K562 (cell line): ENCODE data around the gene COL23A1. TPM values are rescaled to one million over a fixed set of nuclear protein-coding genes. Genes with fewer than 3 reads are reported as not detected.

Experiments
- ATAC-seq: fragments of 200-7000 bp; cut with Tn5 transposase; 3 replicates; pipeline ENCODE4 v1.9.1; 2020; ENCODE audit warnings: moderate library complexity
- BruUV-seq: library from RNA; stranded (reverse); fragments of 400-500 nt; replicated peaks from 2 replicates; lab custom pipeline; 2021; lab: Mats Ljungman, UMichigan
- CTCF ChIA-PET: fragments of 300-600 bp; formaldehyde crosslinking; extraction: SDS; loops from one replicate; lab custom pipeline; 2021; ENCODE audit warnings: low intra/inter-chr PET ratio; lab: Yijun Ruan, JAX
- POLR2A ChIA-PET: fragments of 300-600, 350-650 bp; sonication (Branson Sonifier 250); formaldehyde crosslinking; extraction: SDS; loops from one replicate; lab custom pipeline; 2021; ENCODE audit warnings: antibody characterized with exemption, inconsistent platforms; lab: Yijun Ruan, JAX
- DNase-seq, 4 experiments: peaks; one replicate each; pipeline versions ENCODE4 v3.0.0 to v3.0.0-alpha.2; 2011 to 2018; ENCODE audit warnings: low spot score in 3 of 4, mixed read lengths in 3 of 4; ENCODE audit errors: extremely low read depth in 1 of 4
- FAIRE-seq: peaks from 2 replicates; lab custom pipeline; 2011; peaks lifted over from hg19 to GRCh38; lab: Jason Lieb, UNC
- H2AFZ ChIP-seq: 2 replicates; pipeline ENCODE4 v1.6.0; 2011; ENCODE audit warnings: low read depth, low read length, control low read depth, inconsistent platforms
- H3K27ac ChIP-seq: fragments of 200-600 bp; 3 replicates; pipeline ENCODE4 v1.8.0; 2011; ENCODE audit warnings: low read depth, mild to moderate bottlenecking, control low read depth, inconsistent platforms, low read length, moderate library complexity, mixed read lengths; ENCODE audit errors: extremely low read depth
- H3K27me3 ChIP-seq, 2 experiments: fragments of 300-600 bp in 1 of 2; 2 replicates in 1 of 2; 3 replicates in 1 of 2; pipeline versions ENCODE4 v1.6.0 to v1.8.0; 2011; ENCODE audit warnings: inconsistent platforms in 2 of 2, low read length in 2 of 2, mild to moderate bottlenecking in 1 of 2, mixed read lengths in 1 of 2, moderate library complexity in 1 of 2; ENCODE audit not compliant: control insufficient read depth in 2 of 2, insufficient read depth in 2 of 2
- H3K36me3 ChIP-seq: fragments of 300-600 bp; 3 replicates; pipeline ENCODE4 v1.8.0; 2011; ENCODE audit warnings: mild to moderate bottlenecking, low read length, inconsistent platforms; ENCODE audit not compliant: control insufficient read depth, insufficient read depth
- H3K4me1 ChIP-seq, 2 experiments: fragments of 200-600 bp in 1 of 2; replicated peaks in 1 of 2; 2 replicates in 1 of 2; 3 replicates in 1 of 2; pipeline versions ENCODE4 v1.5.1 to v1.8.0; 2011; ENCODE audit warnings: inconsistent platforms in 2 of 2, low read length in 2 of 2, mild to moderate bottlenecking in 1 of 2, mixed read lengths in 1 of 2, moderate library complexity in 1 of 2; ENCODE audit not compliant: control insufficient read depth in 2 of 2, insufficient read depth in 2 of 2
- H3K4me2 ChIP-seq: 2 replicates; pipeline ENCODE4 v1.6.1; 2011; ENCODE audit warnings: low read length, control low read depth, inconsistent platforms, mixed read lengths; ENCODE audit not compliant: insufficient read depth
- H3K4me3 ChIP-seq: fragments of 200-600 bp; sonication (generic), shearing (Covaris generic); 2 replicates; pipeline ENCODE4 v1.5.1; 2016; ENCODE audit warnings: control low read depth, inconsistent platforms
- H3K79me2 ChIP-seq: fragments of 200-600 bp; 3 replicates; pipeline ENCODE4 v1.8.0; 2011; ENCODE audit warnings: low read length, inconsistent platforms; ENCODE audit not compliant: control insufficient read depth, insufficient read depth
- H3K9ac ChIP-seq, 2 experiments: 2 replicates each; pipeline versions ENCODE4 v1.6.0 to v1.6.1; 2011; ENCODE audit warnings: low read depth in 2 of 2, low read length in 2 of 2, control low read depth in 1 of 2, inconsistent platforms in 1 of 2, mild to moderate bottlenecking in 1 of 2, mixed read lengths in 1 of 2; ENCODE audit not compliant: insufficient read depth in 1 of 2
- H3K9me1 ChIP-seq: one replicate; pipeline ENCODE4 v1.6.0; 2011; ENCODE audit warnings: inconsistent platforms, mild to moderate bottlenecking, low read length, moderate library complexity; ENCODE audit not compliant: control insufficient read depth, insufficient read depth
- H3K9me3 ChIP-seq: replicated peaks from 2 replicates; pipeline ENCODE4 v1.5.1; 2011; ENCODE audit warnings: low read depth, low read length, inconsistent platforms; ENCODE audit not compliant: control insufficient read depth, insufficient read depth
- H4K20me1 ChIP-seq: replicated peaks from 2 replicates; pipeline ENCODE4 v1.6.1; 2011; ENCODE audit warnings: low read length, inconsistent platforms, mixed read lengths; ENCODE audit not compliant: control insufficient read depth, insufficient read depth
- ADNP ChIP-seq: fragments of 200-800 bp; sonication (Bioruptor generic); IDR thresholded peaks from 2 replicates; pipeline ENCODE4 v1.6.1; 2016; ENCODE audit warnings: missing genetic modification characterization, missing compliant biosample characterization
- CREB1 ChIP-seq, 2 experiments: sonication (generic) in 1 of 2; formaldehyde crosslinking in 1 of 2; IDR thresholded peaks; 2 replicates each; pipeline versions ENCODE4 v1.6.1 to v1.8.0; 2012 to 2022; ENCODE audit warnings: inconsistent platforms in 1 of 2, mild to moderate bottlenecking in 1 of 2, missing genetic modification reagents in 1 of 2, moderate library complexity in 1 of 2
- FOXK2 ChIP-seq, 2 experiments: fragments of 450-650 bp; IDR thresholded peaks in 1 of 2; conservative IDR thresholded peaks in 1 of 2; 2 replicates each; pipeline ENCODE4 v1.6.1; 2016; ENCODE audit warnings: low read depth in 2 of 2, mild to moderate bottlenecking in 1 of 2
- HDAC1 ChIP-seq, 2 experiments: fragments of 450-650 bp; IDR thresholded peaks; 2 replicates each; pipeline ENCODE4 v1.6.1; 2016 to 2017; ENCODE audit warnings: inconsistent platforms in 1 of 2, mild to moderate bottlenecking in 1 of 2, moderate library complexity in 1 of 2
- HDAC2 ChIP-seq: fragments of 450-650 bp; IDR thresholded peaks from 2 replicates; pipeline ENCODE4 v1.6.1; 2016; ENCODE audit warnings: mild to moderate bottlenecking
- L3MBTL2 ChIP-seq: fragments of 450-650 bp; IDR thresholded peaks from 2 replicates; pipeline ENCODE4 v1.6.1; 2016; ENCODE audit warnings: mild to moderate bottlenecking, moderate library complexity
- NR2F6 ChIP-seq: fragments of 450-650 bp; formaldehyde crosslinking; IDR thresholded peaks from 2 replicates; pipeline ENCODE4 v1.4.0; 2020; ENCODE audit warnings: mild to moderate bottlenecking
- ZNF165 ChIP-seq: fragments of 250-450 bp; sonication (Bioruptor Pico); IDR thresholded peaks from 2 replicates; pipeline ENCODE4 v1.4.0; 2020; ENCODE audit warnings: borderline replicate concordance
- WGBS: fragments of 100-300 bp; shearing (Covaris generic); methylation state at CpG from one replicate; pipeline ENCODE4 v1.1.6; 2016; ENCODE audit warnings: low coverage, mixed read lengths; ENCODE audit not compliant: insufficient coverage; ENCODE audit errors: missing lambda C conversion rate; 5-methylcytosine and 5-hydroxymethylcytosine counted together
- in situ Hi-C: fragments of 300-500 bp; cut with MboI; formaldehyde crosslinking; loops from 4 replicates; pipeline ENCODE4 v1.15.0; 2018; ENCODE audit warnings: inconsistent platforms, mixed read lengths
- intact Hi-C: fragments of 100-400 bp; cut with micrococcal nuclease; formaldehyde crosslinking; loops from 2 replicates; pipeline ENCODE4 v1.14.2; 2022
- polyA plus RNA-seq, 8 experiments: library from polyadenylated mRNA; depleted of rRNA in 4 of 8; stranded (reverse) in 5 of 8; unstranded in 3 of 8; fragments of >200 nt; fragmentation: Nextera tagmentation in 2 of 8; fragmentation: Illumina TruSeq in 1 of 8; extraction: Ambion mirVana in 2 of 8; extraction: Trizol in 1 of 8; gene quantifications; 2 replicates each; pipeline versions ENCODE4 v1.2.1 to v1.2.3, GENCODE V29; 2011 to 2014; ENCODE audit warnings: inconsistent platforms in 1 of 8, missing spikeins in 1 of 8
- total RNA-seq, 7 experiments: library from RNA; depleted of rRNA in 6 of 7; stranded (reverse); fragments of >200 nt in 6 of 7; fragmentation: Illumina TruSeq in 2 of 7; extraction: Trizol in 2 of 7; gene quantifications; 2 replicates each; pipeline versions ENCODE4 v1.2.1 to v1.2.3, GENCODE V29; 2011 to 2021; ENCODE audit warnings: low replicate concordance in 1 of 7
- TF ChIP-seq, protein P1 (sequence below): fragments of 200-800 bp; sonication (Bioruptor generic); IDR thresholded peaks from 2 replicates; pipeline ENCODE4 v1.6.1; 2017; ENCODE audit warnings: missing genetic modification characterization, missing compliant biosample characterization
- TF ChIP-seq, protein P2 (sequence below): fragments of 450-650 bp; formaldehyde crosslinking; conservative IDR thresholded peaks from 2 replicates; pipeline ENCODE4 v1.4.0; 2022; ENCODE audit warnings: mild to moderate bottlenecking, missing genetic modification characterization
- TF ChIP-seq, protein P3 (sequence below): fragments of 450-650 bp; IDR thresholded peaks from 2 replicates; pipeline ENCODE4 v1.6.1; 2016
- TF ChIP-seq, protein P4 (sequence below): fragments of 450-650 bp; formaldehyde crosslinking; IDR thresholded peaks from 2 replicates; pipeline ENCODE4 v1.4.0; 2020; ENCODE audit warnings: mild to moderate bottlenecking, moderate library complexity
- TF ChIP-seq, protein P5 (sequence below): sonication (generic); IDR thresholded peaks from 2 replicates; pipeline ENCODE4 v1.6.1; 2016

COL23A1 gene
- total and polyA plus RNA-seq, 9 of the 15 experiments (the other 6 are each of a cell fraction or from before 2014, with no cell fraction given), result 0.09 TPM; not detected in 8

DNA sequence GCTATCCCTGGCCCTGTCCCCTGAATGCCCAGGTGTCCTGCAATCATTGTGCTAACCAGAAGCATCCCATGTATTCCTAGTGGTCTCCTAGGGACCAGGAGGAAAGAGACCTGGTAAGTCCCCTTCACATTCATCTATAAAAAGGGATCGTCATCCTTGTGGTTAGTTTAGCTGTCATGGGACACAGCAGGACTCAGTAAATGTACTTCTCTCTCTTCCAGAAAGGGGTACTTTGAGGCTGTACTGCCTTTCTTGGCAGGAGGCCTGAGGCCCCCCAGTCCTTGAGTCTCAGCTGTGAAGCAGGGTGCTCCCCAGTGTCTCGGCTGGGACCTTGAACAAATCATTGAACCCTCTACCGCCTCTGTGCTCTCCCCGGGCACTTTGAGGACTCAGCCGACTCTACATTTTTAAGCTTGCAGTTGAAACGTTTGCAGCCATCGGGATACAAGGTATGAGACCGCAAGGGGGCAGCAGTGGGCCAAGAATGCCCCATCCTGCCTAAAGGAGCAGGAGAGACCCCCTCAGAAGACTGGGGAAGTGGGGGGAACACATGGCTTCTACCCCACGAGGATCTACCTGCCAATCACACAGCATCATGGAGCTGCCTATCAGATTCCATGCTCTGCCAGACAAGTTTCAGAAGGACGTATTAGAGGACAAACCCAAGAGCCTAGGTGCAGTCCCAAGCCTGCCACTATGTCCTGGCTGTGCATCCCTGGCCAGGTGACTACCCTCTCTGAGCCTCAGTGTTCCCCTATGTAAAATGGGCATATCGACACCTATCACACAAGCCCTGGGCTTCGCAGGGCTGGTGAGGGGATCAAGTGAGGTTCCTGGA is 355.2 kb downstream of the COL23A1 start:
- Histone ChIP-seq H3K4me1 (peaks cover 35 to 41% of the 10 kb centered on the region in 2 experiments), H3K4me2 (peak overlapping the region; percentile 43; the same call in 1 of the 2 replicates), H2AFZ (peak overlapping the region; percentile 92), H3K4me3 (no peak overlapping the region), H3K36me3 (peaks cover 13% of the 10 kb centered on the region), H3K9ac (no peak overlapping the region; a peak in 1 of 4 replicates), H3K79me2 (peaks cover 25% of the 10 kb centered on the region), H4K20me1 (no peaks in the 10 kb centered on the region), H3K9me3 (no peaks in the 10 kb centered on the region), H3K27me3 (no peaks in the 10 kb centered on the region), H3K27ac (0 out of 3 replicates have a peak overlapping the region, but pooled peaks have one; percentile 5), H3K9me1 (no peaks in the 10 kb centered on the region)
- in situ Hi-C loops (no loop called here), intact Hi-C loops (loop anchor here (5.0 kb wide), 2 partner anchors 317 to 602 kb away; no protein-coding TSS in a partner anchor)
- ChIA-PET CTCF (interaction anchor here (1.3 kb wide), 1 partner anchor 604 kb away, joined by 4 read pairs; no protein-coding TSS in a partner anchor), POLR2A (interaction anchor here (0.5 to 1.2 kb wide), 8 partner anchors 10 to 625 kb away, joined by 3 to 8 read pairs (median 4); partner anchors contain the start of genes HNRNPAB and ZNF354B)
- no TSS peak for BruUV-seq
- 17% methylated on average over 12 of the region's 12 CpGs for WGBS
- peak; percentile 85 for FAIRE-seq
- peak; percentile 70 to 82 (median 78) for DNase-seq
- peak; percentile 50 for ATAC-seq
- TF ChIP-seq, protein P1, sequence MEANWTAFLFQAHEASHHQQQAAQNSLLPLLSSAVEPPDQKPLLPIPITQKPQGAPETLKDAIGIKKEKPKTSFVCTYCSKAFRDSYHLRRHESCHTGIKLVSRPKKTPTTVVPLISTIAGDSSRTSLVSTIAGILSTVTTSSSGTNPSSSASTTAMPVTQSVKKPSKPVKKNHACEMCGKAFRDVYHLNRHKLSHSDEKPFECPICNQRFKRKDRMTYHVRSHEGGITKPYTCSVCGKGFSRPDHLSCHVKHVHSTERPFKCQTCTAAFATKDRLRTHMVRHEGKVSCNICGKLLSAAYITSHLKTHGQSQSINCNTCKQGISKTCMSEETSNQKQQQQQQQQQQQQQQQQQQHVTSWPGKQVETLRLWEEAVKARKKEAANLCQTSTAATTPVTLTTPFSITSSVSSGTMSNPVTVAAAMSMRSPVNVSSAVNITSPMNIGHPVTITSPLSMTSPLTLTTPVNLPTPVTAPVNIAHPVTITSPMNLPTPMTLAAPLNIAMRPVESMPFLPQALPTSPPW, result peak; percentile 19; the same call in 1 of the 2 replicates
- TF ChIP-seq ZNF165 (CRISPR knock-in tag), result no peak
- TF ChIP-seq, protein P2, sequence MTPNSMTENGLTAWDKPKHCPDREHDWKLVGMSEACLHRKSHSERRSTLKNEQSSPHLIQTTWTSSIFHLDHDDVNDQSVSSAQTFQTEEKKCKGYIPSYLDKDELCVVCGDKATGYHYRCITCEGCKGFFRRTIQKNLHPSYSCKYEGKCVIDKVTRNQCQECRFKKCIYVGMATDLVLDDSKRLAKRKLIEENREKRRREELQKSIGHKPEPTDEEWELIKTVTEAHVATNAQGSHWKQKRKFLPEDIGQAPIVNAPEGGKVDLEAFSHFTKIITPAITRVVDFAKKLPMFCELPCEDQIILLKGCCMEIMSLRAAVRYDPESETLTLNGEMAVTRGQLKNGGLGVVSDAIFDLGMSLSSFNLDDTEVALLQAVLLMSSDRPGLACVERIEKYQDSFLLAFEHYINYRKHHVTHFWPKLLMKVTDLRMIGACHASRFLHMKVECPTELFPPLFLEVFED, result no peak
- no peak for TF ChIP-seq CREB1 (IDR thresholded peaks at IDR 0.05)
- TF ChIP-seq CREB1 (CRISPR knock-in tag; IDR thresholded peaks at IDR 0.05), result no peak
- peak; percentile 54; the same call in 1 of the 2 replicates for TF ChIP-seq L3MBTL2
- TF ChIP-seq HDAC2, result peak; percentile 69
- no peak for TF ChIP-seq FOXK2 (conservative IDR thresholded peaks at IDR 0.05 in 1 of 2, IDR thresholded peaks at IDR 0.05 in 1 of 2; ENCODE audit: low read depth in 2 of 2)
- TF ChIP-seq HDAC1 (IDR thresholded peaks at IDR 0.05), result peak in 1 of 2 experiments; percentile 28; a peak in 1 of 4 replicates
- no peak for TF ChIP-seq NR2F6 (CRISPR knock-in tag)
- TF ChIP-seq, protein P3, sequence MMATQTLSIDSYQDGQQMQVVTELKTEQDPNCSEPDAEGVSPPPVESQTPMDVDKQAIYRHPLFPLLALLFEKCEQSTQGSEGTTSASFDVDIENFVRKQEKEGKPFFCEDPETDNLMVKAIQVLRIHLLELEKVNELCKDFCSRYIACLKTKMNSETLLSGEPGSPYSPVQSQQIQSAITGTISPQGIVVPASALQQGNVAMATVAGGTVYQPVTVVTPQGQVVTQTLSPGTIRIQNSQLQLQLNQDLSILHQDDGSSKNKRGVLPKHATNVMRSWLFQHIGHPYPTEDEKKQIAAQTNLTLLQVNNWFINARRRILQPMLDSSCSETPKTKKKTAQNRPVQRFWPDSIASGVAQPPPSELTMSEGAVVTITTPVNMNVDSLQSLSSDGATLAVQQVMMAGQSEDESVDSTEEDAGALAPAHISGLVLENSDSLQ, result peak; percentile 46
- peak; percentile 54; the same call in 1 of the 2 replicates for TF ChIP-seq ADNP
- TF ChIP-seq, protein P4, sequence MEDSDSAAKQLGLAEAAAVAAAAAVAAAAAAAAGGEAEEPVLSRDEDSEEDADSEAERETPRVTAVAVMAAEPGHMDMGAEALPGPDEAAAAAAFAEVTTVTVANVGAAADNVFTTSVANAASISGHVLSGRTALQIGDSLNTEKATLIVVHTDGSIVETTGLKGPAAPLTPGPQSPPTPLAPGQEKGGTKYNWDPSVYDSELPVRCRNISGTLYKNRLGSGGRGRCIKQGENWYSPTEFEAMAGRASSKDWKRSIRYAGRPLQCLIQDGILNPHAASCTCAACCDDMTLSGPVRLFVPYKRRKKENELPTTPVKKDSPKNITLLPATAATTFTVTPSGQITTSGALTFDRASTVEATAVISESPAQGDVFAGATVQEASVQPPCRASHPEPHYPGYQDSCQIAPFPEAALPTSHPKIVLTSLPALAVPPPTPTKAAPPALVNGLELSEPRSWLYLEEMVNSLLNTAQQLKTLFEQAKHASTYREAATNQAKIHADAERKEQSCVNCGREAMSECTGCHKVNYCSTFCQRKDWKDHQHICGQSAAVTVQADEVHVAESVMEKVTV (CRISPR knock-in tag), result peak; percentile 60
- TF ChIP-seq, protein P5, sequence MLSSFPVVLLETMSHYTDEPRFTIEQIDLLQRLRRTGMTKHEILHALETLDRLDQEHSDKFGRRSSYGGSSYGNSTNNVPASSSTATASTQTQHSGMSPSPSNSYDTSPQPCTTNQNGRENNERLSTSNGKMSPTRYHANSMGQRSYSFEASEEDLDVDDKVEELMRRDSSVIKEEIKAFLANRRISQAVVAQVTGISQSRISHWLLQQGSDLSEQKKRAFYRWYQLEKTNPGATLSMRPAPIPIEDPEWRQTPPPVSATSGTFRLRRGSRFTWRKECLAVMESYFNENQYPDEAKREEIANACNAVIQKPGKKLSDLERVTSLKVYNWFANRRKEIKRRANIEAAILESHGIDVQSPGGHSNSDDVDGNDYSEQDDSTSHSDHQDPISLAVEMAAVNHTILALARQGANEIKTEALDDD, result no peak
